Activated B cell treated with CpG ODN at 0.5 μM for 24 hours (primary cell): ENCODE results near the gene ABCG5. TPM values are rescaled to one million over a fixed set of nuclear protein-coding genes. Genes with fewer than 3 reads are reported as not detected.

Experiments
- ATAC-seq: fragments of 200-7000 bp; cut with Tn5 transposase; one replicate; pipeline ENCODE4 v1.10.0; 2021; ENCODE audit warnings: low read depth, mild to moderate bottlenecking, moderate library complexity
- CTCF ChIA-PET: fragments of 350-600 bp; sonication (Branson Sonifier 250); formaldehyde crosslinking; loops from one replicate; lab custom pipeline; 2021; ENCODE audit warnings: antibody characterized with exemption; lab: Charles Lee
- POLR2A ChIA-PET: fragments of 350-600 bp; sonication (Branson Sonifier 250); formaldehyde crosslinking; loops from one replicate; lab custom pipeline; 2021; ENCODE audit warnings: antibody characterized with exemption; lab: Charles Lee
- DNase-seq: peaks from one replicate; pipeline ENCODE4 v3.0.0; 2022
- H3K27ac Mint-ChIP-seq: one replicate; pipeline ENCODE4 v1.8.0; 2020; ENCODE audit warnings: mixed read lengths
- H3K27me3 Mint-ChIP-seq: one replicate; pipeline ENCODE4 v1.8.0; 2021; ENCODE audit warnings: mixed read lengths
- H3K36me3 Mint-ChIP-seq: one replicate; pipeline ENCODE4 v1.8.0; 2021; ENCODE audit warnings: low read depth, mixed read lengths
- H3K4me1 Mint-ChIP-seq: one replicate; pipeline ENCODE4 v1.8.0; 2021; ENCODE audit warnings: mixed read lengths
- H3K4me3 Mint-ChIP-seq: one replicate; pipeline ENCODE4 v1.8.0; 2020; ENCODE audit warnings: mild to moderate bottlenecking, mixed read lengths
- H3K9me3 Mint-ChIP-seq: one replicate; pipeline ENCODE4 v1.8.0; 2020; ENCODE audit warnings: mixed read lengths
- intact Hi-C: fragments of 100-400 bp; cut with micrococcal nuclease; formaldehyde crosslinking; loops from one replicate; pipeline ENCODE4 v1.15.1; 2024
- total RNA-seq: library from RNA; stranded (reverse); gene quantifications from 2 replicates; pipeline ENCODE4 v1.2.3, GENCODE V29; 2022
- TF ChIP-seq, protein P1 (sequence below): fragments of 200-600 bp; IDR thresholded peaks from one replicate; pipeline ENCODE4 v1.8.0; 2022; ENCODE audit warnings: antibody characterized with exemption, mild to moderate bottlenecking

ABCG5 gene
- total RNA-seq, 1 donor from 2014 or later = not detected

GRCh38 chr2:43818761-43819160 lies 19.9 kb downstream of the ABCG5 start:
- peaks cover 14% of the 10 kb centered on the region for H3K27me3 Mint-ChIP-seq
- POLR2A ChIA-PET = no interaction called here
- peaks cover 5% of the 10 kb centered on the region for H3K4me1 Mint-ChIP-seq
- CTCF ChIA-PET = no interaction called here
- no peak overlapping the region for H3K27ac Mint-ChIP-seq
- intact Hi-C loops = no loop called here
- peak; percentile 52 for ATAC-seq
- TF ChIP-seq, protein P1, sequence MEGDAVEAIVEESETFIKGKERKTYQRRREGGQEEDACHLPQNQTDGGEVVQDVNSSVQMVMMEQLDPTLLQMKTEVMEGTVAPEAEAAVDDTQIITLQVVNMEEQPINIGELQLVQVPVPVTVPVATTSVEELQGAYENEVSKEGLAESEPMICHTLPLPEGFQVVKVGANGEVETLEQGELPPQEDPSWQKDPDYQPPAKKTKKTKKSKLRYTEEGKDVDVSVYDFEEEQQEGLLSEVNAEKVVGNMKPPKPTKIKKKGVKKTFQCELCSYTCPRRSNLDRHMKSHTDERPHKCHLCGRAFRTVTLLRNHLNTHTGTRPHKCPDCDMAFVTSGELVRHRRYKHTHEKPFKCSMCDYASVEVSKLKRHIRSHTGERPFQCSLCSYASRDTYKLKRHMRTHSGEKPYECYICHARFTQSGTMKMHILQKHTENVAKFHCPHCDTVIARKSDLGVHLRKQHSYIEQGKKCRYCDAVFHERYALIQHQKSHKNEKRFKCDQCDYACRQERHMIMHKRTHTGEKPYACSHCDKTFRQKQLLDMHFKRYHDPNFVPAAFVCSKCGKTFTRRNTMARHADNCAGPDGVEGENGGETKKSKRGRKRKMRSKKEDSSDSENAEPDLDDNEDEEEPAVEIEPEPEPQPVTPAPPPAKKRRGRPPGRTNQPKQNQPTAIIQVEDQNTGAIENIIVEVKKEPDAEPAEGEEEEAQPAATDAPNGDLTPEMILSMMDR = no peak
- DNase-seq = no peak
- H3K36me3 Mint-ChIP-seq = no peaks in the 10 kb centered on the region
- H3K4me3 Mint-ChIP-seq = no peak overlapping the region
- H3K9me3 Mint-ChIP-seq = no peaks in the 10 kb centered on the region

- Mint-ChIP-seq H3K4me3 (no peak overlapping the region), H3K27me3 (no peaks in the 10 kb centered on the region), H3K27ac (no peak overlapping the region), H3K9me3 (no peaks in the 10 kb centered on the region), H3K36me3 (no peaks in the 10 kb centered on the region), H3K4me1 (peaks cover 5% of the 10 kb centered on the region)
- POLR2A ChIA-PET = no interaction called here
- CTCF ChIA-PET = no interaction called here
- ATAC-seq (no peak), DNase-seq (no peak)
- intact Hi-C loops = no loop called here
- TF ChIP-seq, protein P1 = no peak
Measured at GRCh38 chr2:43814711-43815110, 23.9 kb downstream of the ABCG5 start.

- H3K9me3 Mint-ChIP-seq = no peaks in the 10 kb centered on the region
- no peaks in the 10 kb centered on the region for H3K27me3 Mint-ChIP-seq
- TF ChIP-seq, protein P1 = no peak
- CTCF ChIA-PET = no interaction called here
- no peak for DNase-seq
- H3K4me3 Mint-ChIP-seq = no peak overlapping the region
- ATAC-seq = no peak
- no peaks in the 10 kb centered on the region for H3K4me1 Mint-ChIP-seq
- no peaks in the 10 kb centered on the region for H3K36me3 Mint-ChIP-seq
- no peak overlapping the region for H3K27ac Mint-ChIP-seq
- intact Hi-C loops = no loop called here
- POLR2A ChIA-PET = no interaction called here
Measured at GRCh38 chr2:43812947-43813346, 25.7 kb downstream of the ABCG5 start.

DNA sequence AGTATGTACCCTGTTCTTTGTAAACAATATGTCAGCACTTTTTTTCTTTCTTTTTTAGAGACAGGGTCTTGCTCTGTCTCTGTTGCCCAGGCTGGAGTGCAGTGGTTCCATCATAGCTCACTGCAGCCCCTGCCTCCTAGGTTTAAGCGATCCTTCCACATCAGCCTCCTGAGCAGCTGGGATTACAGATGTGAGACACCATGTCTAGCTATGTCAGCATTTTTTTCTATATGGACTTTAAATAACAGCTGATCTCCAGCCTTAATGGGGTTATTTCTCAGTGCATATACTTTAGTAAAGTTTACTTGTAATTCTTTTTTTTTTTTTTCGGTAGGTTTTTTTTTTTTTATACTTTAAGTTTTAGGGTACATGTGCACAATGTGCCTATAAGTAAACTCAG lies 26.6 kb downstream of the ABCG5 start:
- ATAC-seq (no peak), DNase-seq (no peak)
- CTCF ChIA-PET = no interaction called here
- no peak overlapping the region for H3K4me3 Mint-ChIP-seq
- TF ChIP-seq, protein P1 = no peak
- POLR2A ChIA-PET = no interaction called here
- intact Hi-C loops = no loop called here
- H3K4me1 Mint-ChIP-seq = no peaks in the 10 kb centered on the region
- H3K27ac Mint-ChIP-seq = no peak overlapping the region
- H3K36me3 Mint-ChIP-seq = no peaks in the 10 kb centered on the region
- H3K9me3 Mint-ChIP-seq = no peaks in the 10 kb centered on the region
- no peaks in the 10 kb centered on the region for H3K27me3 Mint-ChIP-seq

- H3K27me3 Mint-ChIP-seq = no peaks in the 10 kb centered on the region
- H3K27ac Mint-ChIP-seq = no peak overlapping the region
- ChIA-PET CTCF (no interaction called here), POLR2A (no interaction called here)
- TF ChIP-seq, protein P1 = no peak
- ATAC-seq (no peak), DNase-seq (no peak)
- H3K36me3 Mint-ChIP-seq = no peaks in the 10 kb centered on the region
- no peak overlapping the region for H3K4me3 Mint-ChIP-seq
- H3K9me3 Mint-ChIP-seq = no peaks in the 10 kb centered on the region
- intact Hi-C loops = no loop called here
- no peaks in the 10 kb centered on the region for H3K4me1 Mint-ChIP-seq
Measured at GRCh38 chr2:43810888-43811287, 27.8 kb downstream of the ABCG5 start.
